ENCODE data around the gene DOK3. TPM values are rescaled to one million over a fixed set of nuclear protein-coding genes. Genes with fewer than 3 reads are reported as not detected.

DOK3 gene
- polyA plus RNA-seq, 3 donors, result 62.8 to 196 (median 98.3) TPM

DNA sequence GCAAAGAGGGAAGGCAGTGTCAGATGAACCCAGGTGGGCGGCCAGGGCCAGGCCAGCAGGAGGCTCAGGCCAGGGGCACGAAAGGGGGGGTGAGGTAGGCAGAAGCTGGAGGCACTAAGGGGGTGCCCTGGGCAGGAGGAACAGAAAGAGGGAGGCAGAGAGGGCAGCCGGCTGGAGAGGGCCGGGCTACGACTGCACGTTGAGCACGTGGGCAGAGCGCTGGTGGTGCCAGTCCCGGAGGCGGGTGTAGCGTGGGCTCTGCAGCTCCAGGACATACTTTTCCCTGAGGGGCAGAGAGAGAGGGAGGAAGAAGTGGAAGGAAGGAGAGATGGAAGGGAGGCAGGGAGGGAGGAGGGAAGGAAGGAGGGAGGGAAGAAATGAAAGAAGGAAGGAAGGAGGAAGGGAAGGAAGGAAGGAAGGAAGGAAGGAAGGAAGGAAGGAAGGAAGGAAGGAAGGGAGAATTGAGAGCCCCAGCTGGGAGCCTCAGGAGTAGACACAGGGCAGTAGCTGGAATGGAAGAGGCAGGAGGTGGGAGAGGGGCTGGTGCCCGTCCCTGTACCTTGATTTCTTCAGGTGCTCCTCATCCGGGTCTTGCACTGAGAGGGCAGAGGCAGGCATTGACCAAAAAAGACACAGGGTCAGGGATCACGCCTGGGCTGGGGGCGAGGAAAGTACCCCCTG is 19.2 kb downstream of the DOK3 start:
- Histone ChIP-seq H3K27ac (ENCODE audit: low read depth in 1 of 2, low read length in 2 of 2) (no peak overlapping the region), H3K9me3 (replicated peaks in 1 of 2; ENCODE audit: control insufficient read depth in 1 of 2, insufficient read depth in 1 of 2, low read length in 2 of 2) (no peaks in the 10 kb centered on the region), H3K4me1 (ENCODE audit: control insufficient read depth in 1 of 2, insufficient read depth in 2 of 2, low read length in 2 of 2) (peaks cover 41 to 48% of the 10 kb centered on the region in 2 donors), H3K27me3 (ENCODE audit: control insufficient read depth in 2 of 2, insufficient read depth in 2 of 2, low read length in 2 of 2) (no peaks in the 10 kb centered on the region), H4K20me1 (ENCODE audit: insufficient read depth, low read length) (peaks cover 26% of the 10 kb centered on the region), H3K4me3 (replicated peaks in 1 of 3; ENCODE audit: low read depth in 2 of 3, low read length in 3 of 3) (no peak overlapping the region), H2AFZ (ENCODE audit: insufficient read depth, low read depth, low read length, poor library complexity, severe bottlenecking) (no peak overlapping the region), H3K9ac (ENCODE audit: insufficient read depth, low read length, poor library complexity, severe bottlenecking) (no peak overlapping the region), H3K4me2 (replicated peaks; ENCODE audit: extremely low read depth, low read length, poor library complexity, severe bottlenecking) (no peak overlapping the region), H3K79me2 (ENCODE audit: insufficient read depth, low read length) (peaks cover 16% of the 10 kb centered on the region), H3K36me3 (replicated peaks in 1 of 2; ENCODE audit: control insufficient read depth in 1 of 2, insufficient read depth in 2 of 2, low read length in 2 of 2) (peaks cover 45 to 67% of the 10 kb centered on the region in 2 donors)
- peaks cover 63 to 75% of the 10 kb centered on the region in 2 donors for H3K36me3 Mint-ChIP-seq
- H3K4me3 Mint-ChIP-seq, result no peak overlapping the region
- intact Hi-C loops (cut with micrococcal nuclease), result loop anchor here in 1 of 2 donors (10.0 kb wide), 1 partner anchor 54 kb away; no protein-coding TSS in a partner anchor
- 61% methylated on average over 15 of the region's 15 CpGs for WGBS (ENCODE audit: insufficient coverage)
- no peak for DNase-seq
- peaks cover 40% of the 10 kb centered on the region for H3K4me1 Mint-ChIP-seq
- peak overlapping the region in 4 of 7 donors; percentile 32 to 58 (median 46) for H3K27ac Mint-ChIP-seq
- peaks cover 3 to 9% (median 8%) of the 10 kb centered on the region in 3 donors for H3K27me3 Mint-ChIP-seq (ENCODE audit: low read depth in 3 of 3)
- peaks cover 0 to 4% (median 0%) of the 10 kb centered on the region in 7 donors for H3K9me3 Mint-ChIP-seq
- TF ChIP-seq, protein P1, sequence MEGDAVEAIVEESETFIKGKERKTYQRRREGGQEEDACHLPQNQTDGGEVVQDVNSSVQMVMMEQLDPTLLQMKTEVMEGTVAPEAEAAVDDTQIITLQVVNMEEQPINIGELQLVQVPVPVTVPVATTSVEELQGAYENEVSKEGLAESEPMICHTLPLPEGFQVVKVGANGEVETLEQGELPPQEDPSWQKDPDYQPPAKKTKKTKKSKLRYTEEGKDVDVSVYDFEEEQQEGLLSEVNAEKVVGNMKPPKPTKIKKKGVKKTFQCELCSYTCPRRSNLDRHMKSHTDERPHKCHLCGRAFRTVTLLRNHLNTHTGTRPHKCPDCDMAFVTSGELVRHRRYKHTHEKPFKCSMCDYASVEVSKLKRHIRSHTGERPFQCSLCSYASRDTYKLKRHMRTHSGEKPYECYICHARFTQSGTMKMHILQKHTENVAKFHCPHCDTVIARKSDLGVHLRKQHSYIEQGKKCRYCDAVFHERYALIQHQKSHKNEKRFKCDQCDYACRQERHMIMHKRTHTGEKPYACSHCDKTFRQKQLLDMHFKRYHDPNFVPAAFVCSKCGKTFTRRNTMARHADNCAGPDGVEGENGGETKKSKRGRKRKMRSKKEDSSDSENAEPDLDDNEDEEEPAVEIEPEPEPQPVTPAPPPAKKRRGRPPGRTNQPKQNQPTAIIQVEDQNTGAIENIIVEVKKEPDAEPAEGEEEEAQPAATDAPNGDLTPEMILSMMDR (IDR thresholded peaks at IDR 0.05), result no peak

- peaks cover 46 to 79% of the 10 kb centered on the region in 2 donors for H3K36me3 ChIP-seq (replicated peaks in 1 of 2; ENCODE audit: control insufficient read depth in 1 of 2, insufficient read depth in 2 of 2, low read length in 2 of 2)
- no peak for DNase-seq
- H4K20me1 ChIP-seq (ENCODE audit: insufficient read depth, low read length), result peaks cover 36% of the 10 kb centered on the region
- H3K27ac ChIP-seq (ENCODE audit: low read depth in 1 of 2, low read length in 2 of 2), result no peak overlapping the region
- H3K4me3 ChIP-seq (replicated peaks in 1 of 3; ENCODE audit: low read depth in 2 of 3, low read length in 3 of 3), result no peak overlapping the region
- no peak overlapping the region for H3K27ac Mint-ChIP-seq
- peaks cover 32% of the 10 kb centered on the region for H3K4me1 Mint-ChIP-seq
- H3K9me3 ChIP-seq (replicated peaks in 1 of 2; ENCODE audit: control insufficient read depth in 1 of 2, insufficient read depth in 1 of 2, low read length in 2 of 2), result no peaks in the 10 kb centered on the region
- no peak overlapping the region for H3K4me3 Mint-ChIP-seq
- no peak overlapping the region for H2AFZ ChIP-seq (ENCODE audit: insufficient read depth, low read depth, low read length, poor library complexity, severe bottlenecking)
- peaks cover 75 to 88% of the 10 kb centered on the region in 2 donors for H3K36me3 Mint-ChIP-seq
- H3K27me3 ChIP-seq (ENCODE audit: control insufficient read depth in 2 of 2, insufficient read depth in 2 of 2, low read length in 2 of 2), result peaks cover 0 to 3% of the 10 kb centered on the region in 2 donors
- peaks cover 11% of the 10 kb centered on the region for H3K79me2 ChIP-seq (ENCODE audit: insufficient read depth, low read length)
- H3K9me3 Mint-ChIP-seq, result peaks cover 0 to 6% (median 1%) of the 10 kb centered on the region in 7 donors
- 82% methylated on average over 13 of the region's 26 CpGs for WGBS (ENCODE audit: insufficient coverage)
- peaks cover 9 to 14% (median 13%) of the 10 kb centered on the region in 3 donors for H3K27me3 Mint-ChIP-seq (ENCODE audit: low read depth in 3 of 3)
- intact Hi-C loops (cut with micrococcal nuclease), result no loop called here
- H3K9ac ChIP-seq (ENCODE audit: insufficient read depth, low read length, poor library complexity, severe bottlenecking), result no peak overlapping the region
- no peak overlapping the region for H3K4me2 ChIP-seq (replicated peaks; ENCODE audit: extremely low read depth, low read length, poor library complexity, severe bottlenecking)
- TF ChIP-seq, protein P1 (IDR thresholded peaks at IDR 0.05), result no peak
- H3K4me1 ChIP-seq (ENCODE audit: control insufficient read depth in 1 of 2, insufficient read depth in 2 of 2, low read length in 2 of 2), result peaks cover 29 to 36% of the 10 kb centered on the region in 2 donors
Observed at GRCh38 chr5:177489119-177489716, 20.4 kb downstream of the DOK3 start.

Data from CD14-positive monocyte (primary cell).